ENCODE data around the gene SLC20A1. TPM values are rescaled to one million over a fixed set of nuclear protein-coding genes. Genes with fewer than 3 reads are reported as not detected.
"Not testable (repeated sequence)": the region's sequence is repeated elsewhere in the genome, so short reads cannot be mapped to it uniquely, and the experiment has no call there.

Gene SLC20A1
- 212 and 216 TPM in 2 replicates for total RNA-seq

DNA sequence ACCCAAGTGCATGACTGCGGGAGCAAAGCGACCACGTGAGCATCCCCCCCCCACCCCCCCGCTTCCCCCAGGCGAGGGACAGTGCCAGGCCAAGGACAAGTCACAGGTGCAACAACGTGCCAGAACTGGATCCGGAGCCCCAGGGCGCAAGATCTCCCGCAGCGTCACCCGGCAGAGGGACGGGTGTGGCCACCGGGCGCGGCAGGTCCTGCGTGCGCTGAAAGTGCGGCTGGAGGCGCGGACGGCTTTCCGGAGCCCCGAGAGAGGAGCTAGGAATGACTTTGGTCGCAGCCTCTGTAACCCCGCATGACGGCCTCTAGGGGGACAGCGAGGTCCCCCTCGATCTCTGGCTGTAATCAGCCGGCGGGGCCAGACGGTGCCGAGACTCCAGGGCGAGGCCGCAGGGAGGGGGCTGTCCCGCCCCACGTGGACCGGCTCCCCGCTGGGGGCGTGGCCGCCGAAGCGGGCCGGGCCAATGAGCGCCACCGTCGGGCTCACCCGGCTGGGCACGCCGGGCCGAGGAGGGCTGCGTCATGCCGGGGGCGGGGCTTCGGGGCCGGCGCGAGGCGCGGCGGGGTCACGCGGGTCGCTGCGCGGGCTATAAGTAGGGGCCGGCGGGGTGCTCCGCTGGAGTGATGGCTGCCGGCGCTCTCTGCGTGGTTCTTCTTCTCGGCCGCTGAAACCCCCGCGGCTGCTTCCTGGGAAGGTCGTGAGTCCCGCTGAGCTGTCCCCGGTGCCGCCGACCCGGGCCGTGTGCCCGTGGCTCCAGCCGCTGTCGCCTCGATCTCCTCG is at the start of gene SLC20A1:
TSS of gene SLC20A1 (plus strand) at position 630 of the 792 bp plus-strand sequence. CDS start 890 bp downstream, outside the sequence.
- intact Hi-C loops (cut with micrococcal nuclease), result loop anchor here (1.0 to 10.0 kb wide), 15 partner anchors 14 to 1109 kb away; partner anchors contain the start of genes CHCHD5, CKAP2L, POLR1B and SLC35F5

DNA sequence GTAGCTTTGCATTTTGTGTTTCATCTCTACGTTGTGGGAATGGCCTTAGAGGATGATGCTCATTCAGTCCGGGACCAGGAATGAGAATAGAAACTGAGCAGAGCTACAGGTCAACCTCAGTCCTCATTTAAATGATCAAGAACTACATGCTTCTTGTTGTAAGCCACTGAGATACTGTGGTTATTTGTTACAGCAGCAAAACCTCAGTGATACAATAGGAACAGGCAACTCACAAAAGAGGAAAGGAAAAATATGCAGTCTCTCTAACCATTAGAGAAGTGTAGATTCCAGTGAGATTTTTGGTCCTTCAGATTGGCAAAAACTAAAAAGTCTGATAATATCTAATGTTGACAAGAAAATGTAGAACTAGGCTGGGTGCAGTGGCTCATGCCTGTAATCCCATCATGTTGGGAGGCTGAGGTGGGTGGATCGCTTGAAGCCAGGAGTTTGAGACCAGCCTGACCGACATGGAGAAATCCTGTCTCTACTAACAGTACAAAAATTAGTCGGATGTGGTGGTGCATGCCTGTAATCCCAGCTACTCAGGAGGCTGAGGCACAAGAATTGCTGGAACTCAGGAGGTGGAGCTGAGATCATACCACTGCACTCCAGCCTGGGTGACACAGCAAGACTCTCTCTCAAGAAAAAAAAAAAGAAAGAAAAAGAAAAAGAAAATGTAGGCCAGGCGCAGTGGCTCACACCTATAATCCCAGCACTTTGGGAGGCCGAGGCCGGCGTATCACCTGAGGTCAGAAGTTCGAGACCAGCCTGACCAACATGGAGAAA is 48.0 kb upstream of the SLC20A1 start:
- intact Hi-C loops (cut with micrococcal nuclease), result no loop called here

DNA sequence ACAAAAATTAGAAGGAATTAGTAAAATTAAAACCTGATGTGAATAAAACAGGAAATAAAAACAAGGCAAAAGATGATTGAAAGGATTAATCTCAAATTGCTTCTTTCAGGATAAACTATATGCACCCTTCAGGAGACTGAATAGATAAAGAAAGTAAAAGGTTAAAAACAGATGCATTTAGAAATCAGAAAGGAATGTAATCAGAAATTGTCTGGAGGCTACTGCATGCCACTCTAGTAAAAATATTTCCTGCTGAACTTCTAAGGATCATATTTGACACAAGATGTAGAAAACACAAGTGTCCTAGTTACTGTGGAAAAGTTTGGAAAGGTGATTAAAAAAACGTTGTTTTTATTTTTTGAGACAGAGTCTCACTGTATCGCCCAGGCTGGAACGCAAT is 45.1 kb upstream of the SLC20A1 start:
- intact Hi-C loops (cut with micrococcal nuclease), result loop anchor here (1.0 to 10.0 kb wide), 8 partner anchors 16 to 357 kb away; partner anchors contain the start of genes CHCHD5 and SLC20A1

- intact Hi-C loops (cut with micrococcal nuclease), result loop anchor here (2.0 to 10.0 kb wide), 3 partner anchors 283 to 356 kb away; no protein-coding TSS in a partner anchor
These were observed 44.0 kb upstream of the SLC20A1 start for GRCh38 chr2:112601754-112602153.

DNA sequence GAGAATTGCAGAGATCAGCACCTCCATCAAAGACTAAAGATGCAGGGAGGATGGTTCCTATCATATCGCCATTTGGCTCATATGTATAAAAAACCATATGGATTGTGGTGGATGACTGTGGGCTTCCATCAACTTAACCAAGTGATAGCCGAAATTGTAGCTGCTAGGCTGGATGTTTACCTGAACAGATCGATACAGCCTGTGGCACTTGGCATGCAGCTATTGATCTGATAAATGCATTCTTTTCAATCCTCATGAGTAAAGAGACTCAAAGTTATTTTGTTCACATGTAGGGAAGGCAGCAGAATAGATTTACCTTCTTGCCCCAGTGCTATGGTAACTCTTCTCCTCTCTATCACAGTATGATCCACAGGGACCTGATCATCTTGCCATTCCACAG is 42.8 kb upstream of the SLC20A1 start:
- intact Hi-C loops (cut with micrococcal nuclease), result loop anchor here (5.0 to 10.0 kb wide), 2 partner anchors 282 to 354 kb away; no protein-coding TSS in a partner anchor

DNA sequence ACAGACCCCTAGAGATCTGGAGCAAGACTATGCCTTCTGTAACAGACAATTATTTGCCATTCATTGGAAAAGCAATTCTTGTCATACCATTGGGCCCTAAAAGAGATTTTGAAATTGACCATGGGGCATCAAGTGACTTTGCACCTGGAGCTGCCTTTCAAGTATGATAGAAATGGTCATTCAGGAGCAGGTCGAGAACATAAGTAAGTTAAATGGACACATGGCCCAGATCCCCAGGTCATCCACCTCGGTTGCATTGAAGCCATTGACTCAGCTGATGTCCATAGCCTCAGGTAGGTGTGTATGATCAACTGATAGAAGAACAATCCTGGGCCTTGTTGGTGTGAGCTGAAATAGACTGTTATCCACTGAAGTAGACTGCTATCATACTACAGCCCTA is 42.0 kb upstream of the SLC20A1 start:
- intact Hi-C loops (cut with micrococcal nuclease), result loop anchor here (5.0 to 10.0 kb wide), 2 partner anchors 281 to 354 kb away; no protein-coding TSS in a partner anchor

GRCh38 chr2:112604952-112605351 is 40.8 kb upstream of the SLC20A1 start:
- intact Hi-C loops (cut with micrococcal nuclease), result loop anchor here (5.0 to 10.0 kb wide), 2 partner anchors 280 to 352 kb away; no protein-coding TSS in a partner anchor

DNA sequence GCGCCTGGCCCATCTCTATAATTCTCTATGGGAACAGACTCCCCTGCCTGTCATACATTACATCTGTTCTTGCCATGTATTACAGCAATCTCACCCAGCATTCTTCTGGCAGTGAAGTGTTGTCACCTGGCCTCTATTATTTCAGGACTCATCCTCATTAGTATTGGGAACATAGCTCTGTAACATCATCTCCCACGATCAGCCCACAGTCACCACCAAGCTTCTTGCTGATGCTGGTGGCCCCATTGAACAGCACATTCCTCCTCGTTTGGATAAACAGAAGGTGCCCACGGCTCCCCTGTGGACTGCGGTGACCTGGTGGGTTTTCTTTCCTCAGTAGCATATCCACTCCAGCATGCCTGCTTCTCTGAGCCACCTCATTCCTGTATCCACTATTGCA is 39.8 kb upstream of the SLC20A1 start:
- intact Hi-C loops (cut with micrococcal nuclease), result loop anchor here (10.0 kb wide), 1 partner anchor 279 kb away; no protein-coding TSS in a partner anchor

GRCh38 chr2:112606547-112606946 is 39.2 kb upstream of the SLC20A1 start:
- intact Hi-C loops (cut with micrococcal nuclease), result loop anchor here (10.0 kb wide), 1 partner anchor 278 kb away; no protein-coding TSS in a partner anchor

DNA sequence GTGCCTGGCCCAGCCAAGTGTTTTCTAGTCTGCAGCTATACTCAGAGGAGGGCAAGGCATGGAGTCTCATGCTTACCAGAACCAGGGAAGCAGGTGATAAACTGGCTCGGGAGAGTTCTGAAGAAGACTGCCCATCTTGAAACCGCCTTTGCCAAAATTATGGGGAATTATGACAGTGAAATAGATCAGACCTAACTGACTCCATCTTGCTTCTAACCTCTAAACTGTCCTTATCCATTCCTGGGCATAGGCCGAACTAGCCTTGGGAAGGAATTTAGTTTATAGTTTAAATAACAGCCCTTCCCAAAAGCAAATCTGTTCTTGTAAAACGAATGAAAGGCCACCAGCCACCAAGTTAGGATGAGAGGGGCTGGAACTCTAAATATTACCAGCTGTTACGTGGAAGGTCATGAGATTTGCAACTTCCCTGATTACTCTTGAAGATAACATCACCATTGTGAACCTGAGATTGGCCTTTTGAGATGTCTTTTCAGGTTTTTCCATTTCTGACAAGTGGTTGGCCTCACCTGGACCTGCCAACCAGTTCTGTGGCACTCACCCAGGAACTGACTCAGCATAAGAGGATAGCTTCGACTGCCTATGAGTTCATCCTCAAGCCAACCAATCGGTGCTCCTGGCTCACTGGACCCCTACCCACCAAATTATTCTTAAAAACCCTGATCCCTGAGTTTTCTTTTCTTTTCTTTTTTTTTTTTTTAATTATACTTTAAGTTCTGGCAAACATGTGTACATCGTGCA is 37.9 kb upstream of the SLC20A1 start:
- intact Hi-C loops (cut with micrococcal nuclease), result loop anchor here (10.0 kb wide), 1 partner anchor 277 kb away; no protein-coding TSS in a partner anchor

DNA sequence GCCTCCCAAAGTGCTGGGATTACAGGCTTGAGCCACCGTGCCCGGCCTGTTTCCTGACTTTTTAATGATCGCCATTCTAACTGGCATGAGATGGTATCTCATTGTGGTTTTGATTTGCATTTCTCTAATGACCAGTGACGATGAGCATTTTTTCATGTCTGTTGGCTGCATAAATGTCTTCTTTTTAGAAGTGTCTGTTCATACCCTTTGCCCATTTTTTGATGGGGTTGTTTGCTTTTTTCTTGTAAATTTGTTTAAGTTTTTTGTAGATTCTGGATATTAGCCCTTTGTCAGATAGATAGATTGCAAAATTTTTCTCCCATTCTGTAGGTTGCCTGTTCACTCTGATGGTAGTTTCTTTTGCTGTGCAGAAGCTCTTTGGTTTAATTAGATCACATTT is 36.4 kb upstream of the SLC20A1 start:
- intact Hi-C loops (cut with micrococcal nuclease), result loop anchor here (10.0 kb wide), 1 partner anchor 275 kb away; no protein-coding TSS in a partner anchor

- intact Hi-C loops (cut with micrococcal nuclease), result not testable (repeated sequence)
These were observed 33.5 kb upstream of the SLC20A1 start for GRCh38 chr2:112612283-112612682.

GRCh38 chr2:112614201-112614840 is 31.4 kb upstream of the SLC20A1 start:
- intact Hi-C loops (cut with micrococcal nuclease), result no loop called here

DNA sequence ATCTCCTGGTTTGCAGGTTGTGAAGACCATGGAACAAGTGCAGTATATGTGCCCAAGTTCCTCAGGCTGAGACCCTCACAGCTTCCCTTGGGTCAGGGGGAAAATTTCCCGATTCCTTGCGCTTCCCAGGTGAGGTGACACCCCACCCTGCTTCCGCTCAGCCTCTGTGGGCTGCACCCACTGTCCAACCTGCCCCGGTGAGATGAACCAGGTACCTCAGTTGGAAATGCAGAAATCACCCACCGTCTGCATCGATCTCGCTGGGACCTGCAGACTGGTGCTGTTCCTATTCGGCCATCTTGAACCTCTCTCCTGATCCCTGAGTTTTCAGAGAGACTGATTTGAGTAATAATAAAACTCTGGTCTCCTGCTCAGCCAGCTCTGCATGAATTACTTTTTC is 30.7 kb upstream of the SLC20A1 start:
- intact Hi-C loops (cut with micrococcal nuclease), result no loop called here

GRCh38 chr2:112615798-112616197 is 29.9 kb upstream of the SLC20A1 start:
- intact Hi-C loops (cut with micrococcal nuclease), result not testable (repeated sequence)

GRCh38 chr2:112618383-112618782 is 27.4 kb upstream of the SLC20A1 start:
- intact Hi-C loops (cut with micrococcal nuclease), result no loop called here

- intact Hi-C loops (cut with micrococcal nuclease), result no loop called here
These were observed 23.8 kb upstream of the SLC20A1 start for GRCh38 chr2:112621790-112622527.

GRCh38 chr2:112622528-112622849 is 23.2 kb upstream of the SLC20A1 start:
- intact Hi-C loops (cut with micrococcal nuclease), result no loop called here

DNA sequence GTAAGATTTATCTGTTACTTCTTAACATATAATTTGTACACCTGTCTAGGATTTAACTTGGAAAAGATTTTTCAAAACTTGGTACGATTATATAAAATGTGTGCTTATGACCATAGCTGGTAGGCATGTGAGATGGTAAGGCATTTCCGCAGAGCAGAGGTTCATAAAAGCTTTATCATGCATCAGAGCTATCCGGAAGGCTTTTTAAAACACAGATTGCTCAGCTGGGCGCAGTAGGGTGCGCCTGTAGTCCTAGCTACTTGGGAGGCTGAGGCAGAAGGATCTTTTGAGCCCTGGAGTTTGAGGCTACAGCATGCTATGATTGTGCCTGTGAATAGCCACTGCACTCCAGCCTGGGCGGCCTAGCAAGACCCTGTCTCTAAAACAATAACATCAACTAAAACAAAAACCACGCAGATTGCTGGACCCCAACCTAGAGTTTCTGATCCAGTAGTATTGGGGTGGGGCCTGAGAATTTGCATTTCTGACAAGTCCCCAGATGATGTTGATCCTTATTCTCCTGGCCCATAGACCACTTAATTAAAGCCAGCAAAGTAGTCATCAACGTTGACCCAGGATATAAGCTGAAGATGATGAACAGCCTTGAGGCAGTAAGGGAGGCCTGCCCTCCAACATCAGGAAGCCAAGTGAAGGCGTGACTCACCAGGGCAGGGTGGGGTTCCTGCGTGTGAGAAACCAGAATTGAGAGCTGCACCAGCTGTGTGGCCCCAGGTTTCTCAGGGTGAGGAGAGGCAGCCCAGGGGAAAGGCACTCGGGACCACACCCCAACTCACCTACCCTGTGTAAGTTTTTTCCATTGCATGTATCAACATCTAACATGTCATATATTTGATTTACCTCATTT is 21.6 kb upstream of the SLC20A1 start:
- intact Hi-C loops (cut with micrococcal nuclease), result loop anchor here (1.0 to 2.0 kb wide), 2 partner anchors 24 to 143 kb away; no protein-coding TSS in a partner anchor

All from T-helper 1 cell treated with Interleukin-12 subunit alpha and Interleukin-12 subunit beta and Interleukin-4 antibody, amounts not matched to agents 30 ng/mL and 1 ng/mL, for 36 hours (primary cell).